AG09319 (cell line): ENCODE results near the gene SEL1L3.

Experiments used
- DNase-seq: peaks from one replicate; pipeline ENCODE4 v3.0.0-alpha.2; 2010; ENCODE audit warnings: low read depth; ENCODE audit errors: extremely low read depth
- CTCF ChIP-seq: IDR thresholded peaks from 2 replicates; pipeline ENCODE4 v1.5.1; 2011; ENCODE audit warnings: low read depth, mild to moderate bottlenecking, inconsistent platforms, low read length, moderate library complexity

The SEL1L3 gene

GRCh38 chr4:25816591-25817058, 46.2 kb downstream of the SEL1L3 start:
- DNase-seq: no peak
- TF ChIP-seq CTCF: no peak

GRCh38 chr4:25815586-25815985, 47.2 kb downstream of the SEL1L3 start:
- DNase-seq: no peak

GRCh38 chr4:25814301-25815136, 48.3 kb downstream of the SEL1L3 start:
- no peak for DNase-seq
- no peak for TF ChIP-seq CTCF

More at GRCh38 chr4:25815586-25815985, 47.2 kb downstream of the SEL1L3 start:
- no peak for TF ChIP-seq CTCF

GRCh38 chr4:25813448-25814106, 49.2 kb downstream of the SEL1L3 start:
- DNase-seq: no peak
- TF ChIP-seq CTCF: no peak

- no peak for TF ChIP-seq CTCF
- DNase-seq: no peak
These were observed 50.9 kb downstream of the SEL1L3 start for GRCh38 chr4:25811841-25812240.

GRCh38 chr4:25811374-25811690, 51.5 kb downstream of the SEL1L3 start:
- no peak for DNase-seq
- TF ChIP-seq CTCF: no peak
